Smooth muscle cell (in vitro differentiated cells): ENCODE measurements around the gene COG5. TPM values are rescaled to one million over a fixed set of nuclear protein-coding genes. Genes with fewer than 3 reads are reported as not detected.

Experiments
- DNase-seq: peaks from one replicate; lab custom pipeline; 2025; ENCODE audit not compliant: unreplicated experiment; lab: John Stamatoyannopoulos, UW
- H2AFZ ChIP-seq: fragments of 200-600 bp; sonication (generic); 2 replicates; pipeline ENCODE4 v1.6.0; 2016; ENCODE audit warnings: antibody characterized with exemption, low read depth, mild to moderate bottlenecking
- H3F3A ChIP-seq: fragments of 200-600 bp; sonication (generic); 2 replicates; pipeline ENCODE4 v1.6.0; 2017; ENCODE audit warnings: antibody characterized with exemption, low read depth
- H3K27ac ChIP-seq: fragments of 200-600 bp; sonication (generic); 2 replicates; pipeline ENCODE4 v1.5.1; 2016; ENCODE audit warnings: low read depth, mild to moderate bottlenecking
- H3K27me3 ChIP-seq: fragments of 200-600 bp; sonication (generic); 2 replicates; pipeline ENCODE4 v1.6.1; 2016; ENCODE audit warnings: low read depth, mild to moderate bottlenecking
- H3K36me3 ChIP-seq: fragments of 200-600 bp; sonication (generic); 2 replicates; pipeline ENCODE4 v1.5.1; 2016; ENCODE audit warnings: low read depth
- H3K4me1 ChIP-seq: fragments of 200-600 bp; sonication (generic); 2 replicates; pipeline ENCODE4 v1.5.1; 2016; ENCODE audit warnings: low read depth
- H3K4me2 ChIP-seq: fragments of 200-600 bp; sonication (generic); 2 replicates; pipeline ENCODE4 v1.6.0; 2016; ENCODE audit warnings: mild to moderate bottlenecking
- H3K4me3 ChIP-seq: fragments of 200-600 bp; sonication (generic); 2 replicates; pipeline ENCODE4 v1.5.1; 2016; ENCODE audit warnings: mild to moderate bottlenecking
- H3K79me2 ChIP-seq: fragments of 200-600 bp; sonication (generic); 2 replicates; pipeline ENCODE4 v1.6.0; 2016; ENCODE audit warnings: low read depth, mild to moderate bottlenecking
- H3K9ac ChIP-seq: fragments of 200-600 bp; sonication (generic); 2 replicates; pipeline ENCODE4 v1.6.0; 2016; ENCODE audit warnings: low read depth
- H3K9me3 ChIP-seq: fragments of 200-600 bp; sonication (generic); replicated peaks from 2 replicates; pipeline ENCODE4 v1.5.1; 2016; ENCODE audit warnings: low read depth
- H4K20me1 ChIP-seq: fragments of 200-600 bp; sonication (generic); 2 replicates; pipeline ENCODE4 v1.6.0; 2016; ENCODE audit warnings: low read depth
- WGBS: methylation state at CpG from one replicate; pipeline ENCODE4 v1.1.7; 2016; ENCODE audit warnings: low lambda C conversion rate; 5-methylcytosine and 5-hydroxymethylcytosine counted together
- polyA plus RNA-seq: library from polyadenylated mRNA; unstranded; fragments of >200 nt; fragmentation: Nextera tagmentation; extraction: Ambion mirVana; gene quantifications from 2 replicates; pipeline ENCODE4 v1.2.1, GENCODE V29; 2016
- total RNA-seq: library from RNA; depleted of rRNA; stranded (reverse); fragments of >200 nt; gene quantifications from 2 replicates; pipeline ENCODE4 v1.2.3, GENCODE V29; 2014
- TF ChIP-seq, protein P1 (sequence below): fragments of 200-600 bp; sonication (generic); IDR thresholded peaks from 2 replicates; pipeline ENCODE4 v1.5.1; 2017; ENCODE audit warnings: borderline replicate concordance, mild to moderate bottlenecking, antibody characterized with exemption; ENCODE audit not compliant: insufficient read depth, poor library complexity, severe bottlenecking

COG5 gene
- total and polyA plus RNA-seq, 2 experiments from 2014 or later: 24.3 to 44.3 TPM

DNA sequence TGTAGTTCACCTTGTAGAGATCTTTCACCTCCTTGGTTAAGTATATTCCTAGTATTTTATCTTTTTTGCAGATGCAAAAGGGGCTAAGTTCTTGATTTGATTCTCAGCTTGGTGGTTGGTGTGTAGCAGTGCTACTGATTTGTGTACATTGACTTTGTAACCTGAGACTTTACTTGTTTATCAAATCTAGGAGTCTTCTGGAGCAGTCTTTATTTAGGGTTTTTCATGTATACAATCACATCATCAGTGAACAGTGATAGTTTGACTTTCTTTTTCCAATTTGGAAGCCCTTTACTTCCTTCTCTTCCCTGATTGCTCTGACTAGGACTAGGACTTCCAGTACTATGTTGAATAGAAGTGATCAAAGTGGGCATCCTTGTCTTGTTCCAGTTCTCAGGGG is 60.0 kb downstream of the COG5 start:
- H4K20me1 ChIP-seq: peaks cover 27% of the 10 kb centered on the region
- H3K4me1 ChIP-seq: no peaks in the 10 kb centered on the region
- no peaks in the 10 kb centered on the region for H3F3A ChIP-seq
- no peak overlapping the region for H3K27ac ChIP-seq
- H3K79me2 ChIP-seq: no peaks in the 10 kb centered on the region
- H3K27me3 ChIP-seq: no peaks in the 10 kb centered on the region
- no peak overlapping the region for H3K4me3 ChIP-seq
- H3K9me3 ChIP-seq: no peaks in the 10 kb centered on the region
- no peak overlapping the region for H3K9ac ChIP-seq
- no peaks in the 10 kb centered on the region for H3K36me3 ChIP-seq
- DNase-seq: no peak
- TF ChIP-seq, protein P1, sequence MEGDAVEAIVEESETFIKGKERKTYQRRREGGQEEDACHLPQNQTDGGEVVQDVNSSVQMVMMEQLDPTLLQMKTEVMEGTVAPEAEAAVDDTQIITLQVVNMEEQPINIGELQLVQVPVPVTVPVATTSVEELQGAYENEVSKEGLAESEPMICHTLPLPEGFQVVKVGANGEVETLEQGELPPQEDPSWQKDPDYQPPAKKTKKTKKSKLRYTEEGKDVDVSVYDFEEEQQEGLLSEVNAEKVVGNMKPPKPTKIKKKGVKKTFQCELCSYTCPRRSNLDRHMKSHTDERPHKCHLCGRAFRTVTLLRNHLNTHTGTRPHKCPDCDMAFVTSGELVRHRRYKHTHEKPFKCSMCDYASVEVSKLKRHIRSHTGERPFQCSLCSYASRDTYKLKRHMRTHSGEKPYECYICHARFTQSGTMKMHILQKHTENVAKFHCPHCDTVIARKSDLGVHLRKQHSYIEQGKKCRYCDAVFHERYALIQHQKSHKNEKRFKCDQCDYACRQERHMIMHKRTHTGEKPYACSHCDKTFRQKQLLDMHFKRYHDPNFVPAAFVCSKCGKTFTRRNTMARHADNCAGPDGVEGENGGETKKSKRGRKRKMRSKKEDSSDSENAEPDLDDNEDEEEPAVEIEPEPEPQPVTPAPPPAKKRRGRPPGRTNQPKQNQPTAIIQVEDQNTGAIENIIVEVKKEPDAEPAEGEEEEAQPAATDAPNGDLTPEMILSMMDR: no peak
- no peak overlapping the region for H2AFZ ChIP-seq
- H3K4me2 ChIP-seq: no peak overlapping the region

DNA sequence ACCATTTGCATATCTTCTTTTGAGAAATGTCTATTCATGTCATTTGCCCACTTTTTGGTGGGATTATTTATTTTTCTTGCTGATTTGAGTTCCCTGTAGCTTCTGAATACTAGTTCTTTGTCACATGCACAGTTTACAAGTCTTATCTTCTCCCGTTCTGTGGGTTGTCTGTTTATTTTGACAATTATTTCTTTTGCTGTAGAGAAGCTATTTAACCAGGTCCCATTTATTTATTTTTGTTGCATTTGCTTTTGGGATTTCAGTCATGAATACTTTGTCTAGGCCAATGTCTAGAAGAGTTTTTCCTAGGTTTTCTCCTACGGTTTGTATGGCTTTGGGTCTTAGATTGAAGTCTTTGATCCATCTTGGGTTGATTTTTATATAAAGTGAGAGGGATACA is 60.9 kb downstream of the COG5 start:
- peaks cover 32% of the 10 kb centered on the region for H4K20me1 ChIP-seq
- WGBS: 45% methylated on average over 2 of the region's 2 CpGs
- no peak for DNase-seq

DNA sequence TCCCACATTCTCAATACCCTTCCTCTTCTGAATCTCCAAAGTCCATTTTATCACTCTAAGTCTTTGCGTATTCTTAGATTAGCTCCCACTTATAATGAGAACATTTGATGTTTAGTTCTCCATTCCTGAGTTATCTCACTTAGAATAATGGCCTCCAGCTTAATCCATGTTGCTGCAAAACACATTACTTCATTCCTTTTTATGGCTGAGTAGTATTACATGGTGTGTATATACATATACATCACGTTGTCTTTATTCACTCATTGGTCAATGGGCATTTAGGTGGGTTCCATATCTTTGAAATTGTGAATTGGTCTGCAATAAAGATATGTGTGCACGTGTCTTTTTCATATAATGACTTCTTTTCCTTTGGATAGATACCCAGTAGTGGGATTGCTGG is 61.6 kb downstream of the COG5 start:
- H3K79me2 ChIP-seq: peaks cover 15% of the 10 kb centered on the region
- H3K4me2 ChIP-seq: no peak overlapping the region
- no peaks in the 10 kb centered on the region for H3K9me3 ChIP-seq
- no peak for DNase-seq
- 54% methylated on average over 3 of the region's 3 CpGs for WGBS
- H3F3A ChIP-seq: no peaks in the 10 kb centered on the region
- H3K4me3 ChIP-seq: no peak overlapping the region
- H4K20me1 ChIP-seq: peaks cover 38% of the 10 kb centered on the region
- H3K27ac ChIP-seq: no peak overlapping the region
- no peaks in the 10 kb centered on the region for H3K4me1 ChIP-seq
- H2AFZ ChIP-seq: no peak overlapping the region
- no peak overlapping the region for H3K9ac ChIP-seq
- H3K27me3 ChIP-seq: no peaks in the 10 kb centered on the region
- TF ChIP-seq, protein P1: no peak
- no peaks in the 10 kb centered on the region for H3K36me3 ChIP-seq

More for the DNA sequence above, 60.9 kb downstream of the COG5 start:
- Histone ChIP-seq H3K27me3 (no peaks in the 10 kb centered on the region), H3K27ac (no peak overlapping the region), H3K4me3 (no peak overlapping the region), H3F3A (no peaks in the 10 kb centered on the region), H3K4me1 (no peaks in the 10 kb centered on the region), H3K9me3 (no peaks in the 10 kb centered on the region), H3K4me2 (peak overlapping the region; percentile 16), H3K79me2 (peaks cover 9% of the 10 kb centered on the region), H3K36me3 (no peaks in the 10 kb centered on the region), H3K9ac (no peak overlapping the region), H2AFZ (no peak overlapping the region)
- TF ChIP-seq, protein P1: no peak

DNA sequence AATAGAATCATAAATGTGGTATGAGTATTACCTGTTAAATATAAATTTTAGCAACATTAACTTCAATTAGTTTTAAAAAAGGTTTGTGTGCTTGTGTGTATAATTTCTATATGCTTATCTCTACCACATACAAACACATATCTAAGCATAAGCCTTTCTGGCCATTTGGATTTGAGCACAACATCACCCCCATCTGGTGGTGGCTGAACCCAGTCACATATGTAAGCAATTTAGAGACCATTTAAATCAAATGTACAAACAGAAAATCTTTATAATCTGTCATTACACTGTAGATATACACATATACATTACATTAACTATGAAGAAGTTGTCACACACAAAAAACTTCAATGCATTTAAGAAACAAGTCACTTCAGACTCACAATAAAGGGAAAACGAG is 62.1 kb downstream of the COG5 start:
- WGBS: 89% methylated on average over 1 of the region's 1 CpG
- H3K4me2 ChIP-seq: no peak overlapping the region
- H3K9ac ChIP-seq: no peak overlapping the region
- DNase-seq: no peak
- peaks cover 21% of the 10 kb centered on the region for H3K79me2 ChIP-seq
- no peaks in the 10 kb centered on the region for H3F3A ChIP-seq
- H3K27me3 ChIP-seq: no peaks in the 10 kb centered on the region
- H4K20me1 ChIP-seq: peaks cover 44% of the 10 kb centered on the region
- TF ChIP-seq, protein P1: peak; percentile 26
- H3K4me1 ChIP-seq: no peaks in the 10 kb centered on the region
- no peaks in the 10 kb centered on the region for H3K36me3 ChIP-seq
- H3K4me3 ChIP-seq: no peak overlapping the region
- no peak overlapping the region for H2AFZ ChIP-seq
- H3K27ac ChIP-seq: no peak overlapping the region
- H3K9me3 ChIP-seq: no peaks in the 10 kb centered on the region
